T47D (cell line): Measurements from ENCODE around the gene EDC4.
"Not testable (repeated sequence)": the region's sequence is repeated elsewhere in the genome, so short reads cannot be mapped to it uniquely, and the experiment has no call there.

Source experiments
- DNase-seq, 2 experiments: peaks; one replicate each; pipeline versions ENCODE4 v3.0.0 to v3.0.0-alpha.2; 2011 to 2012; ENCODE audit warnings: low read depth in 1 of 2, low spot score in 1 of 2
- JUND ChIP-seq: IDR thresholded peaks from 2 replicates; pipeline ENCODE4 v1.6.1; 2012; ENCODE audit warnings: low read depth
- in situ Hi-C: cut with HindIII; loops from 2 replicates; pipeline ENCODE4 v1.10.0; 2016; ENCODE audit warnings: low sequenced_read_pairs, low pct_unique_long_range_greater_than_20kb

The EDC4 gene

DNA sequence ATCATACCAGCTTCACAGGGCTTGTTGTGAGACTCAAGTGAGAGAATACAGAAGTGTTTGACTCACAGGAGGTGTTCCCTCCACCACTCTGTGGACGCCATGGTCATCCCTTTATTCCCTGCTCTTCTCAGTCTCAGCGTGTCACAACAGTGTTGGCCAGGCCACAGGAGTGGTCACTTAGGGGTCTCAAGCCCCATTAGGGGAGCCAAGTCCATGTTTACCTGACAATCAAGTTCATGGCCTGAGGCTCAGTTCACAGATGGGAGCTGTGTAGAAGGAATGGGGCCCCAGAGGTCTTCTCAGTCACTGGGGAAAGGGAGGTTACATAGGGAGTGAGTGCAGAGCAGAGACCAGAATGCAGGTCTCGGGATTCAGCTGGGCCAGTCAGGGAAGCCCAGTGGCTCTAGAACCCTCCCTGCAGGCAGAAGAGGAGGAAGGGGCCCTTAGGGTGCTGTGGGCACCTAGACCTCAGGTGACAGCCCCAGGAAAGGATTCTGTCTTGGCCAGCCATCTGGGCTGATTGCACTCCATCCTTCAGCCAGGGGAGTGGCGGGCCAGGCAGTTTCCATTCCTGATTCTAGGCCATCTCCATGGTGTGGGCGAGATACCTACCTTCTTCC, 15.8 kb upstream of the EDC4 start:
- in situ Hi-C loops, result no loop called here
- no peak for DNase-seq
- TF ChIP-seq JUND, result no peak

DNA sequence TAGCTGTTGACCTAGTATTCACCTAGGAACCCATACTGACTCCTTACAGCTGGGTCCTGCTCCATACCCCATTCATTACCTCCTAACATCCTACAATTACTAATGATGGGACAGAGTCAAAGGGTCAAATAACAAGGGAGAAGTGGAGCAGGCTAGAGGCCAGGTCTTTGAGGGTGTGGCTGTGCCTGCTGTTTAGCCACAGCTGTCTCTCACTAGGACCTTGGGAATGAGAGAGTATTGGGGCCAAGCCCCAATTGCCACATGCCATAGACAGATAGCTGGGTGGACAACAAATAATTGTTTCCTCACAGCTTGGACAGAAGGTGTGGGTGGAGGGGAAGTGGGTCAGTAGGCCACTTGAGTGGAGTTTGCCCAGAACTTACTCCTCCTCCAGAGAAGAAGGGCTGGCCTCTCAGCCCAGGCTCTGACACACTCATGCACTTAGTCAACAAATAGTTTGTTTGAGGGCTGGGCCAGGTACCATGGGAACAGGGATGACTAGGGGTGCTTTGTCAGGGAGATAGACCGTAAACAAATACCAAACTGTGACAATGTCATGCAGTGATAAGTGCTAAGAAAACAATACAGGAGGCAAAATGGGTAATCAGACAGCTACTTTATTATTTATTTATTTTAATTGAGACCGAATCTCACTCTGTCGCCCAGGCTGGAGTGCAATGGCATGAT, 15.2 kb upstream of the EDC4 start:
- in situ Hi-C loops, result no loop called here
- TF ChIP-seq JUND, result no peak
- peak in 1 of 2 experiments; percentile 62 for DNase-seq

DNA sequence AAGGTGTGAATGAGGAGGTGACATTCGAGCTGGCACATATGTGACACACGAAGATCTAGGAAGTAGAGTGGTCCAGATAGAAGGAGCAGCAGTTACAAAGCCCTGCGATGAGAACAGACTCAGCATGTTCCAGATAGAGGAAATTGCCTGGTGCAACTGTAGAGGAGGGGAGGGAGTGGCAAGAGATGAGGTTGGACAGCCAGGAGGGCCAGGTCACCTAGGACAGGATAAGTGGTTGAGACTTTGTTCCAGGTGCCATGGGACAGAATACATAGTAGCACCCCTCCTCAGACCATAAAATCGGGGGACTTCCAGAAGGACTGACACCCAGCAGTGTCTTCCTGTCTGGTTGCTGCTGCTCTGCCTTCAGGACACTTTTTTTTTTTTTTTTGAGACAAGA, 14.4 kb upstream of the EDC4 start:
- no peak for TF ChIP-seq JUND
- in situ Hi-C loops, result no loop called here
- no peak for DNase-seq

DNA sequence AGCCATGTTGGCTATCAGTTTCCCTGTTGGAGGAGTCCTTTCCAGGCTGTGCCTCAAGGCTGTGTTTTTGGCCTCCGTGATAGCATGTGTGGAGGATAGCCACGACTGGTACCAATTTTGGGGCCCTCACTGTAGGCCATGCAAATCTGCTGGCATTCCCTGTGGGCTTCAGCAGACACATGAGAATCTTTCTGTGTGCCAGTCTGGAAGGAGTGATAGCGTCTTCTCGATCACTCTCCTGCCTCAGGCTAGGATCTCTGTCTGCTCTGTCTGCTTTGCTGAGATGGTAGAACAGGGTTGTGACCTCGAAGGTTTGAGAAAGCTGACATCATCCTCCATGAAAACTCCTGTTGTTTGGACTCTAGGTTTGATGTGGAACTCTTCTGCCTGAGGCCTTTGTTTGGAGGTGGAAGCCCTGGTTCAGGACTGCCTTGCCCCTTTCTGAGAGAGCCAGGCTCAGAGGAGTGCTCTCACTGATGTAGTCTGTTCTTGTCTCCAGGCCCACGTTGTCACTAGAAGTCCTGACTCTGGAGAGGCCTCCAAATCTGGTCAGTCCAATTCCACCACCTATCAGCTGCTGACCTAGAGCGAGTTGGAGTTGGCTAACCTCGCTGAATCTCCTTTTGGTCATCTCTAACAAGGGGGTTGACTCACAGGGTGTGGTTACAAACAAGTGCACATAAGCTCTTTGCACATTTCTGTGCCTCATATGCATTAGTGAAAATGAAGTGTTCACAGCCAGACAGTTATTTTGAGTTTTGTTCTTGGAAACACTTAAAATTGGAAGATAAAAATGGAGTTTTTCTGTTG, 12.1 kb upstream of the EDC4 start:
- in situ Hi-C loops, result no loop called here
- no peak for DNase-seq
- TF ChIP-seq JUND, result no peak

DNA sequence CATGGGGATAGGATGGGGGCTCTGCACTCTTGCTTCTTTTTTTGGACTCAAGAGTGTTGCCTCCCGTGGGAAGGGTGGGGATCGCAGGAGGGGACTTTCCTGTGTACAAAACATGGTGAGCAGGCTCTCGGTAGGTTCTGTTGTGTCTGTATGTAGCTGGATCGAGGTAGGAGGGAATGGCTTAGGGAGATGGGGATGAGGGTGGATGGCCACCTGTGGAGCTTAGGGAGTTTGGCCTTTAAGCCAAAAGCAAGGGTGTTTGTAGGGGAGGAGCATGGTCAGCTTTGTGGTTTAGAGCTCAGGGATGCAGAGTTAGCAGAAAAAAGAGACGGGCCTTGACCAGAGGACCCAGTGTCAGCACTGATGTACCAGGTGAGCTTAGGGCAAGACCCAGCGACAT, 11.0 kb upstream of the EDC4 start:
- in situ Hi-C loops, result no loop called here
- no peak for DNase-seq
- TF ChIP-seq JUND, result no peak

DNA sequence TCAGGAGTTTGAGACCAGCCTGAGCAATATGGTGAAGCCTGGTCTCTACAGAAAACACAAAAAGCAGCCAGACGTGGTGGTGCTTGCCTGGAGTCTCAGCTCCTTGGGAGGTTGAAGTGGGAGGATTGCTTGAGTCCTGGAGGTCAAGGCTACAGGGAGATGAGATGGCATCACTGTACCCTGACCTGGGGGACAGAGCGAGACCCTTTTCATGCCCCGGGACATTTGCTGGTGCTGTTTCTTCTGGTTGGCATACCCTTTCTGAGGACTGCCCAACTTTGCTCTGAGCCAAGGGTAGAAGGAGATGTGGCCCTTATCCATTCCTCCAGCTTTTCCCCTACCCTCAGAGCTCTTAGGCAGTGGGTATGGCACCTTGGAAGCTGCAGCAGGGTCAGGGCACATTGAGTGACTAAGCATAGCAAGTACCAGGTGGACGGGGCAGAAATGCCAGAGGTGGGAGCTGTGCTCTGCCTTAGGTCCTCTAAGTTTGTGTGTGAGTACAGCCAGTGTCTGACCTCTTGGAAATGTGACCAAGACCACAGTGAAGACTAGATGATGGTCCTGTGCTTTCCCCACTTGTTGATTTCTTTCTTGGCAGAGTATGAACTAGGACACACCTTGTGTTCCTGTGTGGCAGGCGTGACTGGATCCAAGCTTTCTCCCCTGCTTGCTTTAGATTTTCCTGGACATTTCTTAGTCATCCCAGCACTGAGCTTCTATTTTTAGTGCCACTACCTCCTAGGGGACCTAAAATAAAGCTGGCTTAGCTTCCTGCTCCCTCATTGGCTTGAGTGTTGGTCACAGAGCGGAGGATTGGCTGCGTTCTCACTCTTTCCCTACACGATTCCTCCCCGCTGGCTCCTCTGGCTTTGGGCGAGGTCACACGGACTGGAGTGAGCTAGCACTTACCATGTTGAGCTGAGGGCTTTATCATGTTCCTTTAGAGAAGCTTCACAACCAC, 9.9 kb upstream of the EDC4 start:
- in situ Hi-C loops, result no loop called here
- DNase-seq, result no peak
- no peak for TF ChIP-seq JUND

DNA sequence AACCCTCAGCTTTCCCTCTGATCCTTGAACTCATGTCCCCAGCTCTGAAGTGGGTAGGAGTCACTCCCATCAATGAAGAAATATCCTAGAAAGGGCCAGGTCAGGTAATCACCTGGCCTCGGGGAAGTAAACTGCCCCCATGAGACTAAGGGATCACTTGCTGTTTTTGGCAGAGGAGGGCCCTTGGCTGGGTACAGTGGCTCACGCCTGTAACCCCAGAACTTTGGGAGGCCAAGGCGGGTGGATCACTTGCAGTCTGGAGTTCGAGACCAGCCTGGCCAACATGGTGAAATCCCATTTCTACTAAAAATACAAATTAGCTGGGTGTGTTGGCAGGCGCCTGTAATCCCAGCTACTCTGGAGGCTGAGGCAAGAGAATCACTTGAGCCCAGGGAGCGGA, 8.8 kb upstream of the EDC4 start:
- DNase-seq, in situ Hi-C loops: not testable (repeated sequence)

DNA sequence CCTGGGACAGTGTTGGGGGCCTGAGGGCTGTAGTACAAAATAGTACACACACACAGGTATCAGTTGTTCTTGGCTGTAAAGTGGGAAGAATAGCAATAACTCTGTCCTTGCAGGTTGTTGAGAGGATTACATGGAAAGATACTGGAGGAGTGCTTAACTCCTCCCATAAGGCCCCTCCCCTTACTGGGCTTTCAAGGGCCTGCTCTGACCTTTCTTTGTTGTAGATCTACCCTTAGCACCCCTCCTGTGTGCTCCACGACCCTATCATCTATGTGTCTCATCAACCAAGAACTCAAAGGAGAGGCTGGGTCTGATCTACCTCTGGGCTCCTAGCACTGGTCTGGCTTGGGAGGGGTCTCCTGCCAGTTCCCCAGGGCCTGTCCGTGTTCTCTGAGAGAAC, 8.3 kb upstream of the EDC4 start:
- DNase-seq, result no peak
- no peak for TF ChIP-seq JUND
- in situ Hi-C loops, result no loop called here

DNA sequence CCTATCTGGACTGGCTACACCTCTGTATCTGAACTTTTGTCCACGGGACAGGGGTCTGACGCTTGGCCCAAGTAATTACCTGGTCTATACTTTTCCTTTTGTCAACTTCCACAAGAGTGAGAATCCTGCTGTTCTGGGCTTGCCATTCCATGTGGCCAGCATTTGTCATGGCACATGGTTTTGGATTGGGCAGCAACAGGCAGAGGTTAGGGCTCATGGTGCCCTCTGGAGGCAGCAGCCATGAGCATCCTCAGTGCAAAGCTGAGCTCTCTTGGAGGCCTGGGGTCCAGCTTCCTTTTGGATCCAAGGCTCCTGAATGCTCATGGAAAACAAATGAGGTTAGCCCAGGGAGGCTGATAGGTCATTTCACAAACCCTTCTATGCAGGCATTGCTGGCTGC, 7.5 kb upstream of the EDC4 start:
- no peak for TF ChIP-seq JUND
- DNase-seq, result peak in 1 of 2 experiments; percentile 73
- in situ Hi-C loops, result no loop called here

DNA sequence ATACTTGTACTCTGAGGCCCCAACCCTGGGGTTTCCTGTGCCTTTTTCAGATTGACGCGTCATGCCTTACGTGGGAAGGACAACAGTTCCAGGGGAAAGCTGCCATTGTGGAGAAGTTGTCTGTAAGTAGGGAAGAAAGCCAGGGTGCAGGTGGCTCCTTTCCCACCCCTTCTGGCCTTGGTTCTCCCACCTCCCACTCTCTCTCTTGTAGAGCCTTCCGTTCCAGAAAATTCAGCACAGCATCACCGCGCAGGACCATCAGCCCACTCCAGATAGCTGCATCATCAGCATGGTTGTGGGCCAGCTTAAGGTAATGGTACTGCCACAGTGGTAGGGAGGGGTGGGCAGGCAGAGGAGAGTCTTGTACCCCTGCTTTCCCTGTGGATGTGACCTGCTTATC, 4.6 kb upstream of the EDC4 start:
- in situ Hi-C loops, result no loop called here
- DNase-seq, result no peak
- TF ChIP-seq JUND, result no peak

DNA sequence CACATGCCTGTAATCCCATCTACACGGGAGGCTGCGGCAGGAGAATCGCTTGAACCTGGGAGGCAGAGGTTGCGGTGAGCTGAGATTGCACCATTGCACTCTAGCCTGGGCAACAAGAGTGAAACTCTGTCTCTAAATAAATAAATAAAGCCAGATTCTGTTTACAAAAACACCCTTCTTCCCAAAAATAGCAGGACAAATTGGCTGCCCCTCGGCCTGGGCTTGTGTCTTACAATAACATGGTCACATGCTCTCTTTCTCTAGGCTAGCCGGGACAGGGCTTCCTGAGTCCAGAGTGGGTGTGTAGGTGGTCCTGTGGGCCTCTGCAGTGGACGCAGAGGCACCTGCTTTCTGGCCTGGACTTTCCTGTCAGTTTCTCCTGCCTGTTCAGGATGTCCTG, 3.2 kb upstream of the EDC4 start:
- no peak for DNase-seq
- in situ Hi-C loops, result no loop called here
- TF ChIP-seq JUND, result no peak

DNA sequence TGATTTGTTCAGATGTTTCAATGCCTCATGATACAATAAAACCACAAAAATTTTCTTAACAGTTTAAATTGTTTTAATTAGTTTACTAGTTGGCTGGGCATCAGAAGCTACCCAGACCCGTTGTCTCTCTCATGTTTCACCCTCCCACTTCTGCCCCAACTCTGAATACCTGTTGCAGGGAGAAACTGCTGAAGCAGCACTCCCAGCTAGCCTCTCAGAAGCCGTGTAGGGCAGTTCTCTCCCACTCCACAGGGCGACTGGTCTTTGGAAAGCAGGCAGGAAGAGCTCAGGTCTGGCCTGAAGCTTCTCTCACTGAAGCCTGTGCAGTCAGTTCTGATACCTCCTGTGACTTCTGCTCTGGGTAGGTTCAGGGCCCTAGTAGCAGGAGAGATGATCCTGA, 1.6 kb upstream of the EDC4 start:
- in situ Hi-C loops, result no loop called here
- no peak for TF ChIP-seq JUND
- DNase-seq, result no peak
